SK-N-DZ (cell line): ENCODE results near the gene C11orf86.

Experiments
- DNase-seq: peaks from one replicate; pipeline ENCODE4 v3.0.0-alpha.2; 2015; ENCODE audit warnings: low spot score

C11orf86 gene

DNA sequence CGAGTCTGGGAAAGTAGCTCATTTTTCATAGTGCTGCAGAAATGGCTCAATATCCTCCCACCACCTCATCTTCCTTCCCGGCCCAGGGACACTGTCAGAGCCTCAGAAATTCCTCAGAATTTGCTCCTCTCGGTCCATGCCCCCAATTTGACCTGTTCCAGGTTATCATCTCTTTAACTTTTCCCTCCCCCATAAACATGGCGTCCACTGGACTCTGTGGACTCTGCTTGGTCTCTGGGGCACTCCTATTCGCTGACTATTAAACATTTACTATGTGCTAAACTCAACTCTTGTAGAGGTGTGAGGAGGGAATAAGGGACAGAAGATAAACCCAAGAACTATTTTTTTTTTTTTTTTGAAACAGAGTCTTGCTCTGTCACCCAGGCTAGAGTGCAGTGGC, 8.8 kb upstream of the C11orf86 start:
- DNase-seq = no peak

DNA sequence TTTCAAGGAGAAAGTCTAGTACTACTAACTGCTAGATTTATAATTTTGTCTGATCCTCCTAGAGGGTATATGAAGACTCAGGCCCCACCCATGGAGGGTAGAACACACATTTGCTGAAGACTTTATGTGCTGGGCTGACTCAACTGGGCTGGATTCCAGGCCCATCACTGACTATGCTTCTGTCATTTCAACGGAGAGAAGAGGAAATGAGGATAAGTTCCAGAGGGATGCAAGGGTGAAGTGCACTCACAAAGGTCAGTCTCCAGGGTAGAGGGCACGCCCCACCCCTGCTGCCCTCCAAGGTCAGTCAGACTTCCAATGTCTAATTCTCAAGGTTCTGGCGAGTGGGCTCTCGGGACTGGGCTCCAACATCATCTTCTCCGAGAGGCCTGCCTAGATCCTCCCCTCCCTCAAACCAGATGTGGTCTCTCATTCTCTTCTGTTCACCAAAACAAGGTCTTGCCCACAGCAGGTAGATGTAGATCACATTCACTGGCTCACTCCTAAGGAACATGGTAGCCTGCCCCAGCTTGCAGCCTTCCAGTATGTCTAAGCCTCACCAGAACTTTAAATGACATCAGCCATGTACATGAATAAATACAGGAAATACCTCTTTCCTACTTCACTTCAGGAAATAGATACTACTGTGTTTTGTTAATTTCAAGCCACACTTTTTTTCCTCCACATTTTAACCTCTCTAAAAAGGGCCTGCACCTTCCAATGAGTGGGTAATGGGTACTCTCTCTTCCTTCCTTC, 7.3 kb upstream of the C11orf86 start:
- DNase-seq = no peak

DNA sequence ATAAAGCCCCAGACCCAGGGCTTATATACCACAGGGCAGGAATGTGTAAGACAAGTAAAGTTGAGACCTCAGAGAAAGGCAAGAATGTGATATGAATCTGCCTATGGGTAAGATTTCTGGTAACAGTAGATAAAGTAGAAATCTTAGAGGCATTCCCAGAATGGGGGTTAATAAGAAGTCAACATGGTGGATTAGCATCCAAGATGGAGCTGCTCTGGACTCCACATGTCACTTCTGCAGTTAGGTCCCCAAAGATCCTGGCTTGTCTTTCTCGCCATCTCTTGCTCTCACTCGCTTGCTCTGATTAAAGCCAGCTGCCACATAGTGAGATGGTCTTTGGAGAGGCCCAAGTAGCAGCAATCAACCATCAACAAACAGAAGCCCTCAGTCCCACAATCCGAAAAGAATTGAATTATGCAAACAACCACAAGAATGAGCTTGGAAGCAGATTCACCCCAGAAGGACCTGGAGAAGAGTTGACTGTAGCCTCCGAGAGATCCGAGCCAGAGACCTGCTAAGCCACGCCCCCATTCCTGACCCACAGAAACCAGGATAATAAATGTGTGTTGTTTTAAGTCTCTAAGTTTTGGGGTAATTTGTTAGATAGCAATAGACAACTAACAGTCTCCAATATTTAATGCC, 5.4 kb upstream of the C11orf86 start:
- peak; percentile 70 for DNase-seq

DNA sequence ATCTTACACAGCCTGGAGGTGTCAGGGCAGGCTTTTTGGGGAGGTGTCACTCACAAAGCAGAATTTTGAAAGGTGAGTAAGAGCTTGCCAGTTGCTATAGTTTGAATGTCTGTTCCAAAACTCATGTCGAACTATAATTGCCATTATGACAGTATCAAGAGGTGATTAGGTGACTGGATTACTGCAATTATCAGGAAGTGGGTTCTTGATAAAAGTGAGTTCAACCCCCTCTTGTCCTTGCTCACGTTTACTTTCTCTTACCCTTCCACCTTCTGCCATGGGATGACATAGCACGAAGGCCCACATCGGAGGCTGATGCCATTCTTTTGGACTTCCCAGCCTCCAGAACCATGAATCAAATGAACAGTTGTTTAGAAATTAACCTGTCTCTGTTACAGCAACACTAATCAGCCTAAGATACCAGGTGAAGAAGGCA, 4.7 kb upstream of the C11orf86 start:
- DNase-seq = no peak

DNA sequence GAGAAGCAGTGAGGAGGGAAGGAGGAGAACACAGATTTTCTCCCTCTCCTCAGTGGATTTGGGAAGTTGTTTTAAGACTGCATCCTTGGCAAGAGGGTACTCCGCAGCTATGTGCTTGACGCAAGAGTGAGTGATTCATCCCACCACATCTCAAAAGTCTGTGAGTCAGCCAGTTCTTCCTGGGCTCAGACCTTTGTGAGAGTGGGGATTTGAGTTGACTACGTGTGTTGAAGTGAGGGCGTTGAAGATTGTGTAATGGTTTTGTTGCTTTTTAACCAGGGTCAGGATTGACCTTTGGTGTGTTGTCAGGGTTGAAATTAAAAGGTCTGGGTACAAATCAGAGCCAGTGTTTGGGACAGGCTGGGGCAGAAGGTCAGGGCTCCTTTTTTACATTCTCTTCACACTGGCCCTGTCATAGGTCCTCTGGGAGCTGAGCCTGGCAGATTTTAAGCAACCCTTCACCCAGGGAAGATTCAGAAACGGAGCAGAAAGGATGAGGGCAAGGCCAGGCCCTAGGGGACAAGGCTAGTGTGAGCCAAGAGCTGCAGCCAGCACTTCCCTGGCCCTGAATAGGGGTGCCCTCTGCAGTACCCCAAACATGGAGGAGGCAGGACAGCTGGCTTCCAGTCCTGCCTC, 4.2 kb upstream of the C11orf86 start:
- no peak for DNase-seq

DNA sequence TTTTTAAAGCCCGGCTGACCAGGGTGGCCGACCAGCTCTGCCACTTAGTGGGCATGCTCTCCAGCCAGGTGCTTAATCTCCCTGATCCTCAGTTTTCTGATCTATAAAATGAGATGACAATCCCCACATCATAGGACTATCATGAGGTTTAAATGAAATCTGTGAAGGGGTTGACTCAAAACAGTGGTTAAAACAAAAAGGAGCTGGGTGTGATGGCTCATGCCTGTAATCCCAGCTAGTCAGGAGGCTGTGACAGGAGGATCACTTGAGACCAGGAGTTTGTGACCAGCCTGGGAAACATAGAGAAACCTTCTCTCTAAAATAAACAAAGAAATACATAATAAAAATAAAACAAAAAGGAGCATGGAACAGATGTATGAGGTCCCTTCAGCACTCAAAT, 3.6 kb upstream of the C11orf86 start:
- no peak for DNase-seq

DNA sequence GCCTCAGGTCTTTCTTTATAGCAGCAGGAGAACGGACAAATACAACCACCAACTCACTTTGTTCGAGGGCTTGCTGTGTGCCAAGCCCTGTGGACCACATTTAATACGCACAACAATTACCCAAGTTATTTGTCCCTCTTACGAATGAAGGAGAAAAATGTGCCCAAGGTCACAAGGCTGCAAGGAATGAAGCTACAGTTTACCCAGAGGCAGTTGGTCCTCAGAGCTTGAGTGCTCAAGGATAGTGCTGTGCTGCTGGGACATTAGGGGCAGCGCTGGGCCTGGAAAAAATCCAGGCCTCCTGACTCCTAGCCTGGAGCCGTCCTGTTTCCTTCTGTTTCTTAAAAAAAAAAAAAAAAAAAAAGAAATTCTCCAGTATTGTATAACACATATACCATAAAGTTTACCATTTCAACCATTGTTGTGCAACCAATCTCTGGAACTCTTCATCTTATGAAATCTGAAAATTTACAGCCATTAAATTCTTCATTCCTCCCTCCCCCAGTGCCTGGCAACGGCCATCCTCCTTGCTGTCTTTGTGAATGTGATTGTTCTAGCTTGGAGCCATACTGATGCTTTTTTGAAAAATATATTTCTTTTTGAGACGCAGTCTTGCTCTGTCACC, 1.0 kb upstream of the C11orf86 start:
- no peak for DNase-seq

DNA sequence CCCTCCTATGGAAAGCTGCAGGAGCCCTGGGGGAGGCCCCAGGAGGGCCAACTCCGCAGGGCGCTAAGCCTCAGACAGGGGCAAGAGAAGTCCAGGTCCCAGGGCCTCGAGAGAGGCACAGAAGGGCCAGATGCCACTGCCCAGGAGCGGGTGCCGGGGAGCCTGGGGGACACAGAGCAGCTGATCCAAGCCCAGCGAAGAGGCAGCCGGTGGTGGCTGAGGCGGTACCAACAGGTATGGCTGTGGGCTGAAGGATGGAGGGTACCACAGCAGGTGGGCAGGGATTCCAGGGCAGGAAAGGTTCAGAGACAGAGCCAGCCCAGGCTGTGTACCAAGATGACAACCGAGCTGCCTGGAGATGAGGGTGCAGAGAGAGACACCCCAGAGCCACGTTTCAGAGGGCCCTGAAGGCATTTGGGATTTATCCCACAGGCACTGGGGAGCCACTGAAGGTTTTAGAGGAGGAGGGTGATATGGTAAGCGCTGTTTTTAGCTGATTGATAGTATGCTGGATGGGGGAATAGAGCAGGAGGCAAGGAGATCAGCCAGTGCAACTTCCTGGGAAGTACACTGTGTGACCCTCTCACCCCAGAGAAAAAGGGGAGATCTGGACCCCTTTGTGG, 412 bp downstream of the C11orf86 start:
- no peak for DNase-seq

DNA sequence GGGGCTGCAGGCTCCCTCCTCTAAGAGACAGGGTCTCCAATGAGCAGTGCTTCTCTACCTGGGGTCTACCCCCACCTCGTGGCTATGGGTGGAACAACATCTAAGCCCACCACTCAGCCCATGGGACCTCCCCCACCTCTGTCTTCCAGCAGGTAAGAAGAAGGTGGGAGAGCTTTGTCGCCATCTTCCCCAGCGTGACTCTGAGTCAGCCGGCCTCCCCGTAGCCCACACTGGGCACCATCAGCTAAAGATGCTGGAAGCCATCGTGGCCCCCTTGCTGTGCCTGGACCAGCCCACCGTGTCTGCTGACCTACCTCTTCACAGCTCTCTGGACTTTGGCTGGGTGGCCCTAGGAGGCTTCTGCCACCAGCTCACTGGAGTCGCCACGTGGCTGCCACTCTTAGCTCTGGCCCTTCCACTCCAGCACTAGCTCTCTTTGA, 944 bp downstream of the C11orf86 start:
- peak; percentile 75 for DNase-seq

DNA sequence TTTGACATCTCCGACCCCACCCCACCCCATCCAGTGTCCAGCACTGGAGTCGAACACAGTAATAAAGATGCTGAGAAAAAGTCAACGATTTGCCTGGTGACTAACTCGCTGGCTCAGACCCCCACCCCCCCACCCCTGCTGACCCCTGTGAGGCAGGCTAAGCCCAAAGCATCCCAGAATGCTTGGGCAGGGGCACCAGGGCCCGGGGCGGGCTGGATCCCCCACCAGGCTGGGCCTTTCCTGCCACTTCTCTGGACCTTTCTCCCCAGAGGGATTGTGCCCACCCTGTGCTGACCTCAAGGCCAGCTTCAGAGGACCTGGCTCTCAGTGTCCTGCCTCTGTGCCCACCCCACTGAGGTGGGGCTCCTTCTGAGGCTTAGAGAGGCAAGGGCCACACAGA, 1.8 kb downstream of the C11orf86 start:
- DNase-seq = no peak

DNA sequence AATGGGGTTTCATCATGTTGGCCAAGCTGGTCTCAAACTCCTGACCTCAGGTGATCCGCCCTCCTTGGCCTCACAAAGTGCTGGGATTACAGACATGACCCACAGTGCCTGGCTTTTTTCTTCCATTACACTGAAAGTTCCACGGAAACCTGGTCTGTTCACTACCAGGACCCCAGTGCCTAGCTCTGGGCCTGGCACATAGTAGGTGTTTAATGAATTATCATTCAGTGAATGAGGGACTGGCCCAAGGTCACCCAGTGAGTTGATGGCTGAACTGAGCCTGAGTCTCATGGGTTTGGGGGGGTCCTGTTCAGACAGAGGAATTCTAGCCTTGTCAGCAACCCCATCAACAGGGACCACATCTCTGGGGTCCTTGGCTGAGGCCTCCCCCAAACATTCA, 3.1 kb downstream of the C11orf86 start:
- no peak for DNase-seq

DNA sequence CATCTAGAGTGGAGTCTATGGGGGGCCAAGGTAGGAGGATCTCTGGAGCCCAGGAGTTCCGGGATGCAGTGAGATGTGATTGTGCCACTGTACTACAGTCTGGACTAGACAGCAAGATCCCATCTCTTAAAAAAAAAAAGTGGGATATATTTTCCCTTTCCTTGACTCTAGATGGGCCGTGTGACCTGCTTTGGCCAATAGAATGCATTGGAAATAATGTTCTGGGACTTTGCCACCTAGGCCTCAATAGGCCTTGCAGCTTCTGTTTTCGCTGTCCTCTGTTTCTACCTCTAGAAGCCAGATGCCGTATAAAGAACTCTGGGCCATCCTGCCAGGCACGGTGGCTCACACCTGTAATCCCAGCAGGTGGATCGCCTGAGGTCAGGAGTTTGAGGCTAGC, 3.6 kb downstream of the C11orf86 start:
- DNase-seq = no peak

DNA sequence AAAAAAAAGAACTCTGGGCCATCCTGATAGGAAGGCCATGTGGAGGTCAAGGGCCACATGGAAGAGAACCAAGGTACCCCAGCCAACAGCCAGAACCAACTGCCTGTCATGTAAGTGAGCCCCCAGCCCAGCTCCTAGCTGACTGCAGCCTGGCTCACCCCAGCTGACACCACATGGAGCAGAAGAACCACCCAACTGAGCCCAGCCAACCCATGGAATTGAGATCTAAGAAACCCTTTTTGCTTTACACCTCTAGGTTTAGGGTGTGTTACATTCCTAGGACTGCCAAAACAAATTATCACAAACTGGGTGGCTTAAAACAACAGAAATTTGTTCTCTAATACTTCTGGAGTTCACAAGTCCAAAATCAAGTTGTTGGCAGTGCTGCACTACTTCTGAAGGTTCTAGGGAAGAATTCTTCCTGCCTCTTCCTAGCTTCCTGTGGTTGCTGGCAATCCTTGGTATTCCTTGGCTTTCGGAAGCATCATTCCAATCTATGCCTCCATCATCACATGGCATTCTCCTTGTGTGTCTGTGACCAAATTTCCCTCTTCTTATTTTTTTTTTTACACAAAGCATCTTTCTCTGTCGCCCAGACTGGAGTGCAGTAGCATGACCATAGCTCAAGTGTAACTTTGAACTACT, 4.4 kb downstream of the C11orf86 start:
- no peak for DNase-seq

DNA sequence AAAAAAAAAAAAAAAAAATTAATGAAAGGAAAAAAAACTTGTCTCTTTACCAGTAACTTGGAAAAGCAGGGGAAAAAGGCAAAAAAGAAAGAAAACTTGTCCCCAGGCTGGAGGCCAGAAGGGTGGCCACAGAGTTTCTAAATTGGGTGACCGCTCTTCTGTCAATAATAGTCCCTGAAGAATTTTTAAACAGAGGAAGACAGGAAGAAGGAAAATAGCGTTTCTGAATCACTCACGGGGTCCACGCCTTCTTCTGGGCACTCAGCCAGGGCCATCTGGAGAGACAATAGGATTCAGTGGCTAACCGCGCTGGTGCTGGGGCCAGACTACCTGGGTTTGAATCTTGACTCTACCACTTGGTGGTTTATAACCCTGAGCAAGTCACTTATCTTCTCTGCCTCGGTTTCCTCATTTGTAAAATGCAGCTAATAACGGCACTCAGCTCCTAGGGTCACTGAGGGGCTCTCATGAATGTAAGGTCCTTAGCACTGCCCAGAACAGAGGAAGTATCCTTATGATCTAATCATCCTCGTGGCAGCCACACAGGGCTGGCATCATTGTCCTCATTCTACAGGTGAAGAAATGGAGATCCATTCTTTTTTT, 7.0 kb downstream of the C11orf86 start:
- DNase-seq = no peak

DNA sequence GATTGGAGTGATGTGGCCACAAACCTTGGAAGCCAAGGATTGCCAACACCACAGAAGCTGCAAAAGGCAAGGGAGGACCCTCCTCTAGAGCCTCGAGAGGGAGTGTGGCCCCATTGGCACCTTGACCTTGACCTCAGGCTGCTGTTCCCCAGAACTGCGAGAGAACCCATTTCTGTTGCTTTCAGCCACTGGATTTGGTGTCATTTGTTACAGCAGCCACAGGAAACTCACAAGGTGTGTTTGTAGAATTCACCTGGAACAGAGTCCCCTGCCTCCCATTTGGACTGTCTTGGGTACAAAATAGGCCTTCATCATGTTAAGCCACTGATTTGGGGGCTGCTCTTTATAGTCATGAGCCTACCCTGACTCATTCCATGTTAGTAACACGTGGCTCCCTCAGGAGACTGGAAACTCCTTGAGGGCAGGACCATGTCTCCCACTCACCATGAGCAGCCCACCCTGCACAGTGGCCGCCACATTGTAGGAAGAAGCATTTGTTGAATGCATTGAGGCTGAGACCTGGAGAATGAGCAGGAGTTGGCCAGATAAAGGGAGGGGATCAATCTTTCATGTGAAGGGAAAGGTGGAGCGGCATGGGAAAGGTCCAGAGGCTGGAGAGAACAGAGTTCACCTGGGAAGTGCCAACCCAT, 8.3 kb downstream of the C11orf86 start:
- no peak for DNase-seq

DNA sequence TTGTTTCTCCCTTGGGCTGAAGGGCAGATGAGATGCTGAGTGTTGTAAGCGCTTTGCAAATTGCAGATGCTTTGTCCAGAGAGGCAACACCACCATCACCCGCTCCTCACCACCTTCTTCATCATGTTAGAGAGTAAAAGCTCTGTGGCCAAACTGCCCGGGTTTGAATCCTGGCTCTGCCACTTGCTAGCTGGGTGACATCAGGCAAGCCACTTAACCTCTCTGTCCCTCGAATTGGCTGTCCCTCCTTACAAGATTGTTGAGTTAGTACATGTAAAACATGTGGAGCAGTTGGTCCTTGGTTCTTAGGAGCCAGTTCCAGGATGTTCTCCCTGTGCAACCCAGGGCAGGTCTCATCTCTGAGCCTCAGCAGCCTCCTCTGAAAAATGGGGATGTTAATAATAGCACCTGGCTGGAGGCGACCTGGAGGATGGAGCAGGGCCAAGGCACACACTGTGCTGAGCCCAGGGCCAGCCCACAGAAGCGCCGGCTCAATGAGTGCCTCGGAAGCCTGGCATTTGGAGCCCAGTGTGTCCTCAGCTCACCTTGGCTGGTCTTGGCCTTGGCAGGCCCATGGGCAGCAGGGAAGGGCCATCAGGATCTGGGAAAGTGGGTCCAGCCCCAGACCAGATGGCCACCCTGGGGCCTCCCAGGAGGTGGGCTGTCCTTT, 10.5 kb downstream of the C11orf86 start:
- no peak for DNase-seq

DNA sequence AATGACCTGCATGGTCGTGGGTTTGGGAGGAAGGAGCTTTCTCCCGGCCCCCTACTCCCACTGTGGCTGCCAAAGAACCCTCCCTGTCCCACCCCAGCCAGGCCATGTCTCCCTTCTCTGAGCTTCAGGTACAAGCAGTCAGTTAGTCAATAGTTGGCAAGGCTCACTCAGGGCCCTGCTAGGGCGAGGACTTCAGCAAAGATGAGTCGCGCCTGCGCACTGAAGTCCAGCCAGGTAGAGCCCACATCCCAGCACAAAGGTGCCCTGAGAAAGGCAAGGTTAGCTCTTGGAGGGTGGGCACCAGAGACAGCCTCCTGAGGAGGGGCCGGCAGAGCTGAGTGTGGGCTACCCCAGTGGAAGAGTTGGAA, 11.1 kb downstream of the C11orf86 start:
- no peak for DNase-seq

DNA sequence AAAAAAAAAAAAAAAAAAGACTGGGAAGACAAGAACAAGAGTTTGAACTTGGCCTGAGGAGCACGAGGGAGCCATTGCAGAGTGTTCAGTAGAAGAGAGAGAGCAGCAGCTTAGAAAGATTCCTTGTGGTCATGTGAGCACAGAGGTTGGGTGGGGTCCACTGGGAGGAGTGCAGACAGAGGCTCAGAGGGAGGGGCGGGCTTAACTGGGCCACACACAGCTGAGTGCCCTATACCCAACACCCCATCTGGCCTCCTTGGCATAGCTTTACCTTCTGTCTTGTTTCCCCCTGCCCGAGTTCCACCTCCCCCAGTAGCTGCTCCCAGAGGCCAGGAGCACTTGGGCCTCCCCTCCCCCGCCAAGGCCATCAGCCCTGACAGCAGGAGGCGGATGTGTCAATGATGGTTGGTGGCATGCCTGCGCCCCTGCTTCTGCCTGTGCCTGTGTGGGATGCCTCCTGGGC, 12.1 kb downstream of the C11orf86 start:
- DNase-seq = no peak

DNA sequence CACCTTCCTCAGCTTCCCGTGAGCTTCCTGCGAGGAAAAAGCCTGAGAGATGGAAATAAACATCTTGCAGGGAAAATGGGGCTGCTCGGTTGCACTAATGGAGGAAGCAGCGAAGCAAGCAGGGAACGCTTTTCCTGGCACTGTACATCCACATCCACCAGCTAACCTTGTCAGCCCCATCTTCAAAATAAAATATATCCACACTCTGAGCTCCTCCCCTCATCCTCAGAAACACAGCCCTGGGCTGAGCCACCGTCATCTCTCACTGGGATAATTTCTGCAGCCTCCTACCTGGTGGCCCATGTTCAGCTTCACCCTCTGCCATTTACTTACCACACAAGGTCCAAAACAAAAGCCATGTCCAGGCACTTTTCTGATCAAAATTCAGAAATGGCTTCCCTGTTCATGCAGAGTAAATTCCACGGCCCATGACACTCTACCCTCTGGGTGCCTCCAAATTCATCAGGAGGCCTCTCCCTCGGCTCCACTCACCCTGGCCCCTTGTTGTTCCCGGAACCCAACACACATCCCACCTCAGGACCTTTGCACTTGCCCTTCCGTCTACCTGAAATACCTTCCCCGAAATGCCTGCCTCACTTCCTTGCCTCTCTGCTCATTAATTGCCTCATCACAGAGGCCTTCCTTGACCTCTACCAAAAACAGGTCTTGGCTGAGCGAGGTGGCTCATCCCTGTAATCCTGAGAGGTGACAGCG, 13.0 kb downstream of the C11orf86 start:
- DNase-seq = no peak
